ENCODE measurements around the gene EMID1. TPM values are rescaled to one million over a fixed set of nuclear protein-coding genes. Genes with fewer than 3 reads are reported as not detected.

EMID1 gene
- total RNA-seq, 4 donors from 2014 or later, result 0.18 to 1.5 (median 0.50) TPM; not detected in 1

- no peaks in the 10 kb centered on the region for H3K9me3 ChIP-seq
- WGBS, 2 donors, result 75 to 90% methylated on average over 4 to 5 of the region's 5 CpGs
- no peaks in the 10 kb centered on the region for H3K27me3 ChIP-seq
- H3K4me1 ChIP-seq, result no peaks in the 10 kb centered on the region
- H3K36me3 ChIP-seq, result no peaks in the 10 kb centered on the region
- intact Hi-C loops (cut with DNase I), result no loop called here
- no peak overlapping the region for H3K4me3 ChIP-seq
- TF ChIP-seq CTCF (IDR thresholded peaks at IDR 0.05), result no peak
- no peak for TF ChIP-seq POLR2A (IDR thresholded peaks at IDR 0.05)
- H3K27ac ChIP-seq, result no peak overlapping the region
- DNase-seq, result no peak
These were observed 45.6 kb downstream of the EMID1 start for GRCh38 chr22:29251265-29251664.

- H3K4me3 ChIP-seq, result no peak overlapping the region
- no peaks in the 10 kb centered on the region for H3K9me3 ChIP-seq
- 86 to 91% methylated on average over 7 to 10 of the region's 10 CpGs for WGBS, 2 donors
- H3K36me3 ChIP-seq, result no peaks in the 10 kb centered on the region
- H3K27ac ChIP-seq, result no peak overlapping the region
- DNase-seq, result no peak
- no peaks in the 10 kb centered on the region for H3K27me3 ChIP-seq
- intact Hi-C loops (cut with DNase I), result no loop called here
- no peaks in the 10 kb centered on the region for H3K4me1 ChIP-seq
- TF ChIP-seq POLR2A (IDR thresholded peaks at IDR 0.05), result no peak
- TF ChIP-seq CTCF (IDR thresholded peaks at IDR 0.05), result no peak
These were observed 46.5 kb downstream of the EMID1 start for GRCh38 chr22:29251981-29252911.

GRCh38 chr22:29253561-29254285 lies 48.0 kb downstream of the EMID1 start:
- intact Hi-C loops (cut with DNase I), result no loop called here
- peaks cover 0 to 1% (median 0%) of the 10 kb centered on the region in 3 donors for H3K36me3 ChIP-seq

GRCh38 chr22:29254286-29254660 lies 48.6 kb downstream of the EMID1 start:
- Histone ChIP-seq H3K36me3 (peaks cover 0 to 7% (median 0%) of the 10 kb centered on the region in 3 donors), H3K9me3 (no peaks in the 10 kb centered on the region), H3K4me1 (no peaks in the 10 kb centered on the region), H3K27ac (no peak overlapping the region), H3K27me3 (no peaks in the 10 kb centered on the region), H3K4me3 (no peak overlapping the region)
- TF ChIP-seq POLR2A (IDR thresholded peaks at IDR 0.05) (no peak), CTCF (IDR thresholded peaks at IDR 0.05) (no peak)
- 30% methylated on average over 2 of the region's 4 CpGs; no CpG with 5 or more reads in 1 of the 2 donors for WGBS, 2 donors
- DNase-seq, result no peak
- intact Hi-C loops (cut with DNase I), result no loop called here

More at GRCh38 chr22:29253561-29254285, 48.0 kb downstream of the EMID1 start:
- no peak overlapping the region for H3K4me3 ChIP-seq
- no peaks in the 10 kb centered on the region for H3K27me3 ChIP-seq
- TF ChIP-seq CTCF (IDR thresholded peaks at IDR 0.05) (no peak), POLR2A (IDR thresholded peaks at IDR 0.05) (no peak)
- no peaks in the 10 kb centered on the region for H3K4me1 ChIP-seq
- DNase-seq, result no peak
- no peaks in the 10 kb centered on the region for H3K9me3 ChIP-seq
- no peak overlapping the region for H3K27ac ChIP-seq
- WGBS, 2 donors, result 80 to 81% methylated on average over 4 to 6 of the region's 14 CpGs
